OCI-LY7 (cell line): ENCODE measurements around the gene XKR3. TPM values are rescaled to one million over a fixed set of nuclear protein-coding genes. Genes with fewer than 3 reads are reported as not detected.

Source experiments
- BruUV-seq: library from RNA; stranded (reverse); fragments of 400-500 nt; replicated peaks from 2 replicates; lab custom pipeline; 2021; lab: Mats Ljungman, UMichigan
- CTCF ChIA-PET: fragments of 300-600 bp; sonication (Branson Sonifier 250); formaldehyde crosslinking; loops from one replicate; lab custom pipeline; 2022; ENCODE audit warnings: antibody characterized with exemption; ENCODE audit not compliant: unreplicated experiment; lab: Charles Lee
- POLR2A ChIA-PET: fragments of 300-600 bp; sonication (Branson Sonifier 250); formaldehyde crosslinking; loops from one replicate; lab custom pipeline; 2022; ENCODE audit warnings: antibody characterized with exemption; lab: Charles Lee
- DNase-seq: peaks from one replicate; pipeline ENCODE4 v3.0.0-alpha.2; 2015; ENCODE audit warnings: low spot score
- H2AFZ ChIP-seq: fragments of 200-600 bp; sonication (generic), shearing (Covaris generic); 2 replicates; pipeline ENCODE4 v1.6.1; 2014; ENCODE audit warnings: mild to moderate bottlenecking, antibody characterized with exemption, low read length, moderate library complexity
- H3K27ac ChIP-seq: fragments of 200-600 bp; sonication (generic); 2 replicates; pipeline ENCODE4 v1.5.1; 2014; ENCODE audit warnings: mixed run types, low read depth, mild to moderate bottlenecking, moderate library complexity, low read length, inconsistent platforms; ENCODE audit not compliant: poor library complexity, severe bottlenecking
- H3K36me3 ChIP-seq: fragments of 200-600 bp; sonication (generic); 2 replicates; pipeline ENCODE4 v1.6.1; 2014; ENCODE audit warnings: mild to moderate bottlenecking, antibody characterized with exemption, low read length, moderate library complexity, mixed read lengths; ENCODE audit not compliant: insufficient read depth
- H3K4me1 ChIP-seq: fragments of 200-600 bp; sonication (generic); 2 replicates; pipeline ENCODE4 v1.5.1; 2014; ENCODE audit warnings: mild to moderate bottlenecking, low read length; ENCODE audit not compliant: insufficient read depth, poor library complexity, severe bottlenecking
- H3K4me2 ChIP-seq: fragments of 200-600 bp; sonication (generic); 2 replicates; pipeline ENCODE4 v1.6.1; 2014; ENCODE audit warnings: mild to moderate bottlenecking, low read length
- H3K4me3 ChIP-seq: fragments of 200-600 bp; sonication (generic); 2 replicates; pipeline ENCODE4 v1.5.1; 2014; ENCODE audit warnings: mild to moderate bottlenecking, low read depth, low read length; ENCODE audit not compliant: poor library complexity, severe bottlenecking
- H3K79me2 ChIP-seq: fragments of 200-600 bp; sonication (generic); 2 replicates; pipeline ENCODE4 v1.6.1; 2016; ENCODE audit warnings: low read depth, mild to moderate bottlenecking, low read length, moderate library complexity, mixed read lengths; ENCODE audit not compliant: insufficient read depth
- H3K9me2 ChIP-seq: fragments of 200-600 bp; sonication (generic); 2 replicates; pipeline ENCODE4 v1.6.1; 2016; ENCODE audit warnings: mild to moderate bottlenecking, low read length, mixed read lengths; ENCODE audit not compliant: insufficient read depth
- H3K9me3 ChIP-seq: fragments of 200-600 bp; sonication (generic); 2 replicates; pipeline ENCODE4 v1.6.1; 2014; ENCODE audit warnings: mild to moderate bottlenecking, mixed run types, low read length, mixed read lengths
- H4K20me1 ChIP-seq: fragments of 200-600 bp; sonication (generic); 2 replicates; pipeline ENCODE4 v1.6.1; 2014; ENCODE audit warnings: mild to moderate bottlenecking, antibody characterized with exemption, low read length, moderate library complexity, mixed read lengths; ENCODE audit not compliant: insufficient read depth
- CTCF ChIP-seq: fragments of 200-600 bp; sonication (generic); conservative IDR thresholded peaks from 2 replicates; pipeline ENCODE4 v1.5.1; 2014; ENCODE audit warnings: mild to moderate bottlenecking, antibody characterized with exemption, low read length, moderate library complexity, mixed read lengths
- EZH2phosphoT487 ChIP-seq: fragments of 200-600 bp; sonication (generic); IDR thresholded peaks from 2 replicates; pipeline ENCODE4 v1.6.1; 2018; ENCODE audit warnings: low read depth, borderline replicate concordance, mild to moderate bottlenecking, mixed run types, antibody characterized with exemption, low read length, moderate library complexity, mixed read lengths
- intact Hi-C: fragments of 100-400 bp; cut with micrococcal nuclease; formaldehyde crosslinking; loops from one replicate; pipeline ENCODE4 v1.10.0; 2022; ENCODE audit not compliant: unreplicated experiment
- total RNA-seq, 2 experiments: library from RNA; depleted of rRNA in 1 of 2; stranded (reverse); fragments of >200 nt in 1 of 2; shearing (Covaris generic) in 1 of 2; gene quantifications; 2 replicates each; pipeline ENCODE4 v1.2.3, GENCODE V29; 2014 to 2022

XKR3 gene
- total RNA-seq, 2 experiments from 2014 or later: not detected

- TF ChIP-seq EZH2phosphoT487 (no peak), CTCF (no peak)
- H3K9me3 ChIP-seq: no peaks in the 10 kb centered on the region
- no TSS peak for BruUV-seq
- H3K79me2 ChIP-seq: no peaks in the 10 kb centered on the region
- intact Hi-C loops: no loop called here
- H4K20me1 ChIP-seq: no peaks in the 10 kb centered on the region
- no peaks in the 10 kb centered on the region for H3K4me1 ChIP-seq
- no peak overlapping the region for H2AFZ ChIP-seq
- DNase-seq: no peak
- H3K9me2 ChIP-seq: no peaks in the 10 kb centered on the region
- no peak overlapping the region for H3K27ac ChIP-seq
- no peaks in the 10 kb centered on the region for H3K36me3 ChIP-seq
- H3K4me3 ChIP-seq: no peak overlapping the region
- CTCF ChIA-PET: no interaction called here
- POLR2A ChIA-PET: interaction anchor here (0.7 to 0.9 kb wide), 2 partner anchors 20 to 164 kb away, joined by 3 to 4 read pairs; no protein-coding TSS in a partner anchor
- H3K4me2 ChIP-seq: no peak overlapping the region
Observed at GRCh38 chr22:16838073-16838472, 12.9 kb upstream of the XKR3 start.

DNA sequence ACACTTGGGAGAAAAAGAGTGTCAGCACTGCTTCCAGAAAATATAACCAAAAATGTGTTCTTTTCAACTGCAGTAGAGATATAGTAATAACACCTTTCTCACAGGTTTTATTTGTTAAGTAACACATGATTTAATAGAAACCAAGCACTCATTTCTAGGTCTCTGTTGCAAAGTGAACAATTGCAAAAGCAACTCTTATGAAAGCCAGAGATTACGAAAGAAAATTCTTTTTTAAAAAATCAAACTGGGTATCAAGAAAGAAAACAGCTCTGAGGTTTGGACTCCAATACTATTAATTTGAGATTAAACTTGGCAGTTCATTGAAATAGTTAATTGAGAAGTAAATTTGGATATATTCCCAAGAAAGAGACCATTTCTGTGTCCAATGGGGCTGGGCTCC is 9.8 kb upstream of the XKR3 start:
- TF ChIP-seq CTCF (no peak), EZH2phosphoT487 (no peak)
- intact Hi-C loops: no loop called here
- H4K20me1 ChIP-seq: no peaks in the 10 kb centered on the region
- no peak overlapping the region for H3K4me2 ChIP-seq
- no peaks in the 10 kb centered on the region for H3K9me3 ChIP-seq
- H3K79me2 ChIP-seq: no peaks in the 10 kb centered on the region
- no TSS peak for BruUV-seq
- POLR2A ChIA-PET: interaction anchor here (0.6 kb wide), 1 partner anchor 9 kb away, joined by 3 read pairs; no protein-coding TSS in a partner anchor
- H3K9me2 ChIP-seq: no peaks in the 10 kb centered on the region
- H3K36me3 ChIP-seq: no peaks in the 10 kb centered on the region
- H3K4me1 ChIP-seq: no peaks in the 10 kb centered on the region
- CTCF ChIA-PET: no interaction called here
- no peak for DNase-seq
- no peak overlapping the region for H3K27ac ChIP-seq
- no peak overlapping the region for H2AFZ ChIP-seq
- no peak overlapping the region for H3K4me3 ChIP-seq

GRCh38 chr22:16831257-16831656 is 6.0 kb upstream of the XKR3 start:
- CTCF ChIA-PET: no interaction called here
- H3K27ac ChIP-seq: no peak overlapping the region
- H3K9me3 ChIP-seq: no peaks in the 10 kb centered on the region
- H3K4me1 ChIP-seq: no peaks in the 10 kb centered on the region
- POLR2A ChIA-PET: interaction anchor here (0.5 kb wide), 1 partner anchor 74 kb away, joined by 3 read pairs; no protein-coding TSS in a partner anchor
- no peaks in the 10 kb centered on the region for H3K36me3 ChIP-seq
- H3K4me3 ChIP-seq: no peak overlapping the region
- no peaks in the 10 kb centered on the region for H3K79me2 ChIP-seq
- H3K4me2 ChIP-seq: no peak overlapping the region
- H2AFZ ChIP-seq: no peak overlapping the region
- TF ChIP-seq CTCF: no peak
- TF ChIP-seq EZH2phosphoT487: no peak
- intact Hi-C loops: no loop called here
- H4K20me1 ChIP-seq: no peaks in the 10 kb centered on the region
- BruUV-seq: no TSS peak
- no peak for DNase-seq
- H3K9me2 ChIP-seq: no peaks in the 10 kb centered on the region
